ENCODE measurements around the gene LGI1.

The LGI1 gene

GRCh38 chr10:93756118-93756517 is 1.6 kb upstream of the LGI1 start:
- DNase-seq = no peak

GRCh38 chr10:93757136-93757535 is 600 bp upstream of the LGI1 start:
- DNase-seq = no peak

- no peak for DNase-seq
These were observed 761 bp downstream of the LGI1 start for GRCh38 chr10:93758508-93758885.

- no peak for DNase-seq
These were observed 1.2 kb downstream of the LGI1 start for GRCh38 chr10:93758891-93759410.

GRCh38 chr10:93760490-93760889 is 2.8 kb downstream of the LGI1 start:
- no peak for DNase-seq

- no peak for DNase-seq
These were observed 5.2 kb downstream of the LGI1 start for GRCh38 chr10:93762979-93763391.

- DNase-seq = no peak
These were observed 9.2 kb downstream of the LGI1 start for GRCh38 chr10:93766918-93767317.

- no peak for DNase-seq
These were observed 10.1 kb downstream of the LGI1 start for GRCh38 chr10:93767724-93768399.

GRCh38 chr10:93768892-93769291 is 11.2 kb downstream of the LGI1 start:
- no peak for DNase-seq

- no peak for DNase-seq
These were observed 13.6 kb downstream of the LGI1 start for GRCh38 chr10:93771354-93771753.

GRCh38 chr10:93773120-93773519 is 15.4 kb downstream of the LGI1 start:
- no peak for DNase-seq

- no peak for DNase-seq
These were observed 16.0 kb downstream of the LGI1 start for GRCh38 chr10:93773705-93774104.

GRCh38 chr10:93775356-93775755 is 17.6 kb downstream of the LGI1 start:
- DNase-seq = no peak

GRCh38 chr10:93777092-93777491 is 19.4 kb downstream of the LGI1 start:
- DNase-seq = no peak

GRCh38 chr10:93784059-93784458 is 26.3 kb downstream of the LGI1 start:
- no peak for DNase-seq

GRCh38 chr10:93788413-93789208 is 30.9 kb downstream of the LGI1 start:
- no peak for DNase-seq

- DNase-seq = no peak
These were observed 32.7 kb downstream of the LGI1 start for GRCh38 chr10:93790439-93790838.

- no peak for DNase-seq
These were observed 38.4 kb downstream of the LGI1 start for GRCh38 chr10:93796167-93796566.

GRCh38 chr10:93797825-93798224 is 40.1 kb downstream of the LGI1 start:
- no peak for DNase-seq

- no peak for DNase-seq
These were observed 41.5 kb downstream of the LGI1 start for GRCh38 chr10:93799155-93799708.

GRCh38 chr10:93804200-93804599 is 46.5 kb downstream of the LGI1 start:
- DNase-seq = no peak

GRCh38 chr10:93806903-93807302 is 49.2 kb downstream of the LGI1 start:
- no peak for DNase-seq

GRCh38 chr10:93807371-93807770 is 49.6 kb downstream of the LGI1 start:
- no peak for DNase-seq
